ENCODE results near the gene RERG.

RERG gene

DNA sequence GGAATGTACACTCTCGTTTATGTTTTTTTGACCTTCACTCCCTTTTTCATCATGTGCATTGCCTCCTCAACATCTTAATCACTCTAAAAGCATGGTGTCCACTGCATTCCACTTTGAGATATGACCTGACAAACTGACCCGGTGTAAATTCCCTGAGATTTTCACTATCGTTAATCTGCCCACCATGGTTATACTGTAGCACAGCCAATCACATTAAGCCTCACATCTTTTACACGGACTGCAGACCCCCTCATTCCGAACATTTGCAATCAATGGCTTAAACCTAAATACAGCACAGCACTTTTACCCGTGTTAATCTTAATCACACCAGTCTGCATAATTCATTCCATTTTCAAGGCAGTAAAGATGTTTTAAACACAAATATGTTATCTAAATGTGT lies 2.4 kb downstream of the RERG start:
- DNase-seq (ENCODE audit: low read depth, low spot score): no peak

GRCh38 chr12:15216036-15216889 lies 5.0 kb downstream of the RERG start:
- DNase-seq (ENCODE audit: low read depth, low spot score): no peak

- no peak for DNase-seq (ENCODE audit: low read depth, low spot score)
Measured at GRCh38 chr12:15214851-15215601, 6.2 kb downstream of the RERG start.

GRCh38 chr12:15212930-15213329 lies 8.3 kb downstream of the RERG start:
- DNase-seq (ENCODE audit: low read depth, low spot score): no peak

DNA sequence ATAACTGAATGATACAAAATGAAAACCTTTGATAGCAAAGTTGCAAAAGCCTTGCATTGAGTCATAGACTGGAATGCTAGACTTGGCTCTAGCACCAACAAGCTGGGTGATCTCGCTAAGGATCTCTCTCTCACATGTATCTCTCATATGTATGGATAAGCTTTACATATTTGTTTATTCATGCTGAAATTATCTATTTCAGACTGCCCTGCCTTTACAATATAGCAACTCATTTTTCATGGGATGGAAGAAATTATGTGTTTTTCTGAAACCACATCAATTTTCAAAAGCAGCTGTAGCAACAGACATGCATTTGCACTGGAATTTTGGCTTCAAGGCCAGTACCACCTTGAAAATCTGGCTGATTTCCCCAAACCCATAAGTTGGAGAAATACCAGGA lies 11.4 kb downstream of the RERG start:
- DNase-seq (ENCODE audit: low read depth, low spot score): no peak

DNA sequence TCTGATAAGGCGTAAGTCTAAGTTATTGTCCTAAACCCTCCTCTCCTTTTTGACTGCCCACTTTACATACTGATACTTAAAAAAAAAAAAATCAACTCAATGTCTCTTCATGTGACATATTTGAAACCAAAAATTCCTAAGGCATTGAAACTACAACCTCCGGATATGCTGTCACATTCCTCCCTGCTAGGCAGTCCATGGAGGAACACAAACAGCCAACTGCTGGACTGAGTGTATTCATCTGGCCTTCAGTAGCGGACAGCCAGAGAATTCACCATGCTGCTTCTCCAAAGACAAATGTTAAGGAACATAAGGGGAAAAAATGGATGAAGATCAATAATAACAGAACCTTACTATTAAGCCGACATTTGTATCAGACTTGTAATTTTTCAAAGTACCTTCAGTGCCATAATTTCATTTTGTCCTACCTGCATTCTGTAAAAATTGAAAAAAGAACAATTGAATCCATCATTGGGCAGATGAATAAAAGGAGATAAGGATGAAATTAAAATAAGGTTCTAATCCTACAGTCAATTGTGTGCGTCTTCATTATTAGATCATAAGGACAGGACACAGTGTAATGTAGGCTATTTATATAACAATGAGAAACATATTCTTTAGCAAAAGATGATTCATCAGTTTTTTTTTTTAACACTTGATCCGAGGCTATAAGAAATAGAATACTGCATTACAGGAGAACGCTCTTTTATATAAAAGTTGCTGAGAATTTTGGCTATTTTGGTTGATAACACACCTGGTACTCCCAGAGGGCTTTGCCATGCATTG lies 12.2 kb downstream of the RERG start:
- DNase-seq (ENCODE audit: low read depth, low spot score): no peak

DNA sequence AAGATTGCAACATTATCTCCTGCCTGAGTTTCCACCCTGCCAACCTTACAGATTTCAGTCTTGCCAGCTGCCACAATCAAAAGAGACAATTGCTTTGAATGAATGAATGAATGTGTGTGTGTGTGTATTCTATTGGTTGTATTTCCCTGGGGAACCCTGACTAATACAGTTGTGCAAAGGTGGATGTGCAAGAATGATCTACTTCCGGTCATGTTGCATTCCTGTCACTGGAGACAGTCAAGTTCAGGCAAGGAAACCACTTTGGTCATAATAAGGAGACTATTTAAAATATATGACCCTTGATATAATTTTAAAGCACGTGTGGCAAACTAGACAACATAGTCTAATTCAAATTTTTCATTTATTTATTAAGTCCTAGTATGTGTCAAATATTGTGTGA lies 13.1 kb downstream of the RERG start:
- no peak for DNase-seq (ENCODE audit: low read depth, low spot score)

- DNase-seq (ENCODE audit: low read depth, low spot score): no peak
Measured at GRCh38 chr12:15206831-15207389, 14.3 kb downstream of the RERG start.

DNA sequence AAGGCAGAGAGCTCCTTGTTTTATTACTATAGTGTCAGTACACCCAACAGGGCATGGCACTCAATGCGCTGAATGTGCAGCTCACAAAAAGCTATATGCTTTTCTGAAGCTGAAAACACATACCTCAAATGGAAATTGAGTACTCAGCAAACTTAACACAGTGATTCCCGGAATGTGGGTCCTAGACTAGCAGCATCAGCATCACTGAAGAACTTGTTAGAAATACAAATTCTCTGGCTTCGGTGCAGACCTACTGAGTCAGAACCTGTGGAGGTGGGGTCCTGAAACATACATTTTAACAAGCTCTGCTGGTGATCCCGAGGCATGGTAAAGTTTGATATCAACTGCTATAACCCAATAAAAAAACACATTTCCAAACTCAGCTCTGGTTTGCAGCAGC lies 14.9 kb downstream of the RERG start:
- no peak for DNase-seq (ENCODE audit: low read depth, low spot score)

- DNase-seq (ENCODE audit: low read depth, low spot score): no peak
Measured at GRCh38 chr12:15205341-15206010, 15.7 kb downstream of the RERG start.

DNA sequence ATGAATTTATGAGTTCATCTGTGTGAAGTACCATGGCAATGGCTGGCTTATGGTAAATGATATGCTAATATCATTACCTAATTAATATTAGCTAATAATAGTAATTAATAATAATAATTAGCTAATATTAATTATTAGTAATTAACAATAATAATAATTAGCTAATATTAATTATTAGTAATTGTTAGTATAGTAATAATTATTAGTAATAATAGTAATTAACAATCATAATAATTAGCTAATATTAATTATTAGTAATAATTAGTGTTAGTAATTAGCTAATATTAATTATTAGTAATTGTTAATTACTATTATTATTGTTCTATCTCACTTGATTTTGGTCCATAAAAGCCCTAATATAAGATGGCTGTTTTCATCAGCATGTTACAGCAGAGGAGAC lies 19.8 kb downstream of the RERG start:
- no peak for DNase-seq (ENCODE audit: low read depth, low spot score)

GRCh38 chr12:15201056-15201455 lies 20.2 kb downstream of the RERG start:
- no peak for DNase-seq (ENCODE audit: low read depth, low spot score)

DNA sequence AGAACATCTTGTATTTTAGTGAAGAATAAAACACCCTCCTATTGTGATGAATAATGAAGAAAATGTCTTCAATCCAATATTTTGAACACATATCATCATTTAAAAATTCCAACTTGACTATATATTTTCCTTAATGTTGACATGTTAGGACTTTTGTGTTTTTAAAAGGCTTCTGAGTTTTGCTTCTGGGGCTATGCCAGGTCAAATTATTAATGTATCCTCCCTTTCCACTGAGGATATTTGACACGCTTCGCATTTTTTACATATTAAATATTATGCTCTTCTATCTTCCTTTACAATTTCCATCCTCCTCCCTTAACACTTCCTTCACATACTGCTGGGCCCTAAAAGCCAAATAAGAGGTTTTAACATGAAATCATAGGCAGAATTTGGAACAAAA lies 20.6 kb downstream of the RERG start:
- DNase-seq (ENCODE audit: low read depth, low spot score): no peak

DNA sequence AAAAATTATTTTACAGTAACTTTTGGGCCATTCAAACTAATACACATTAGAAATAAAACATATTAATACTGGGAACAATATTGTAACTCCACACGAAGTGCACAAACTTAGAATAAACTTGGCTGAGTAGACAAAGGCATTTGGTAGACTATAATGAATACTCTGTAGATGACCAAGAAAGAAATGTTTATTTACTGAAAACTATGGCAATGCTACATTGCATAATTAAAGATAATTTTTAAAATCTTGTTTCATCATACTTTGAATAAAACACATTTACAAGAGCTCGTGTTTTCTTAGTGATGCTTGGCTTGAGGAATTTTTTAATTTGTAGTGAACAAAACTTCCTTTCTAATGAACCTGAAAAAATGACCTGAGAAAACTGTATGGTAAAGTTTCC lies 21.3 kb downstream of the RERG start:
- DNase-seq (ENCODE audit: low read depth, low spot score): no peak

DNA sequence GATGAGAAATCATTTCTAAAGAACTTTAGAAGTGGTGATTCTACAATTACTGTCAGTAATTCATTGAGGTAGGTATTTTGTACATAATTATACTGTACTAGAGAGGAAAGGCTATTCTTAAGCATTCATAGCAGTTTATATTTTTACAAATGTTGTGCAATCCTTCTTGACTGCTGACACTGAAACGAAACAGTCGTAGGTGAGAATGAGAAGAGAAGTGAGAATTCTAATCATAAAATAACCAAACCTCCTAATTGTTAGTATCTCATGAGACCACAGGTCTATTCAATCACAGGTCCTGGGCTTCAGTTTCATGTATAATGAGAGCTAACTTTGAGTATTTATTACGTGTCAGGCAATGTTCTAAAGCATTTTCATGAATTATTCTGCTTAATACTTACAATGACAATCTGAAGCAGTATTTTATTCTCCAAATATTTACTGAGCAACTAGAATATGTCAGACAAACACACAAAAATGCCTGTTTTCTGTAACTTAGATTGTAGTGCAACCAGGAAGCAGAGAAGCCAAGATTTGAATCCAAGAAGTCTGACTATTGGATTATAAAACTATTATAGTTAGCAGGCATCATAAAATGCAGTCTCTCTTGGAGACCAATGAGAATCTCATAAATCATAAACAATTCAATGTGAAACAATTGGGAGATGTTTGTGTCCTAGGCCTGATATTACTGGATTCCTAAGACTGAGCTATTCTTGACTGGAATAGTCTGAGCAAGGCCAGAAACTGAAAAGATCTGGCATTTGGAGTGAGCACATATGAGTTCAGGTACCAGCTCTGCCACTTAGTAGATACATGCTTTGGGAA lies 24.3 kb downstream of the RERG start:
- DNase-seq (ENCODE audit: low read depth, low spot score): no peak

DNA sequence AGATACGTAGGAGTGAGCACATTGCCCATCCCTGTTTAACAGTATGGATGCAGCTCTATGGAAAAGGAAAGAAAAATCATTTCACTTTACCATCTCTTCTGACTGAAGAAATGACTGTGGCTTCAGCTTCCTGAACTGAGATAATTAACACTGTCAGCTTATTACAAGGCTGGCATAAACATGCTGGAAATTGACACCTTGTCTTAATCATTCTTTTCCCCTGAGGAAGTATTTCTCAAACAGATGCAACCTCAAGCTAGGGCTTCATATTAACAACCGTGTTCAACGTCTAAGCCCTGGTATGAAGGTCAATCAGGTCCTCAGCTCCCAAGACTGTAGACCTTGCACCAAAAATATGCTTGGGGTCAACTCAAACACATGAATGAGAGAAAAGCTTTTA lies 25.0 kb downstream of the RERG start:
- DNase-seq (ENCODE audit: low read depth, low spot score): no peak

GRCh38 chr12:15194456-15195368 lies 26.5 kb downstream of the RERG start:
- no peak for DNase-seq (ENCODE audit: low read depth, low spot score)

DNA sequence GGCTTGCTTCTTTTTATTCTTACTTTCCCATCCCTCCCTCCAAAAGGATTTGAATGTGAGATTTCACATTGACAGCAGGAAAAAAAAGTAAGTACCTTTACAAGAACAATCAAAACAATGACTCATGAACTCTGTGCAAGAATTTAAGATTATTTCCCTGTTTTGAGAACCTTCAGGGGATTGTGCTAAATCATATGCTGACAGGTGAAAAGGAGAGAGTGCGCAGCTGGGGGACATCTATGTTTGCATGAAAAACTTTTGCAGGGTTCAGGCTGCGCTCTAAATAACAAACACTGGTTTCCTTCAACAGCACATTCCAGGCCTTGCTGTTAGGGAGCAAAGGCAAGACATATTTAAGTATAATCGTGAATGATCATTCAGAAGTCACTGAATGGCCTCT lies 27.3 kb downstream of the RERG start:
- DNase-seq (ENCODE audit: low read depth, low spot score): no peak

- no peak for DNase-seq (ENCODE audit: low read depth, low spot score)
Measured at GRCh38 chr12:15192720-15193119, 28.5 kb downstream of the RERG start.

All from smooth muscle cell of the brain vasculature (primary cell).